SK-N-SH (cell line): ENCODE data around the gene HERC4. TPM values are rescaled to one million over a fixed set of nuclear protein-coding genes. Genes with fewer than 3 reads are reported as not detected.

Experiments used
- CTCF ChIA-PET: fragments of 300-600, 350-600 bp; formaldehyde crosslinking; extraction: SDS; loops from one replicate; lab custom pipeline; 2021; lab: Yijun Ruan, JAX
- POLR2A ChIA-PET: fragments of 350-600 bp; sonication (Branson Sonifier 250); formaldehyde crosslinking; extraction: SDS; loops from one replicate; lab custom pipeline; 2020; ENCODE audit warnings: antibody characterized with exemption, inconsistent platforms; lab: Yijun Ruan, JAX
- DNase-seq: peaks from one replicate; pipeline ENCODE4 v3.0.0; 2012
- H2AFZ ChIP-seq: fragments of 200-600 bp; sonication (generic); 2 replicates; pipeline ENCODE4 v1.8.1; 2016; ENCODE audit warnings: antibody characterized with exemption, mild to moderate bottlenecking, low read depth
- H3F3A ChIP-seq: fragments of 200-600 bp; sonication (generic); replicated peaks from 2 replicates; pipeline ENCODE3; 2016; ENCODE audit warnings: antibody characterized with exemption, mild to moderate bottlenecking; ENCODE audit not compliant: insufficient read depth
- H3K27ac ChIP-seq, 2 experiments: fragments of 200-500 bp in 1 of 2; fragments of 200-600 bp in 1 of 2; sonication (Bioruptor generic) in 1 of 2; sonication (generic), shearing (Covaris generic) in 1 of 2; 2 replicates each; pipeline versions ENCODE4 v1.5.1 to v1.6.1; 2014 to 2016; ENCODE audit warnings: low read depth in 2 of 2, inconsistent platforms in 1 of 2, low read length in 1 of 2, mild to moderate bottlenecking in 1 of 2, mixed read lengths in 1 of 2
- H3K27me3 ChIP-seq: fragments of 200-600 bp; sonication (generic), shearing (Covaris generic); 2 replicates; pipeline ENCODE4 v1.6.1; 2016; ENCODE audit warnings: mixed run types; ENCODE audit not compliant: insufficient read depth
- H3K36me3 ChIP-seq, 2 experiments: fragments of 200-500 bp in 1 of 2; fragments of 200-600 bp in 1 of 2; sonication (Bioruptor generic) in 1 of 2; sonication (generic) in 1 of 2; replicated peaks in 1 of 2; 2 replicates each; pipeline versions ENCODE3 to v1.5.1; 2014 to 2016; ENCODE audit warnings: low read length in 1 of 2, mild to moderate bottlenecking in 1 of 2; ENCODE audit not compliant: insufficient read depth in 2 of 2, control insufficient read depth in 1 of 2
- H3K4me1 ChIP-seq, 2 experiments: fragments of 200-500 bp in 1 of 2; fragments of 200-600 bp in 1 of 2; sonication (Bioruptor generic) in 1 of 2; sonication (generic), shearing (Covaris generic) in 1 of 2; 2 replicates each; pipeline versions ENCODE4 v1.5.1 to v1.6.1; 2014 to 2016; ENCODE audit warnings: low read depth in 1 of 2, low read length in 1 of 2, mixed run types in 1 of 2; ENCODE audit not compliant: insufficient read depth in 2 of 2, control insufficient read depth in 1 of 2
- H3K4me2 ChIP-seq: fragments of 200-600 bp; sonication (generic), shearing (Covaris generic); 2 replicates; pipeline ENCODE4 v1.6.1; 2017; ENCODE audit warnings: mixed run types
- H3K4me3 ChIP-seq, 2 experiments: fragments of 200-500 bp in 1 of 2; fragments of 200-600 bp in 1 of 2; sonication (Bioruptor generic) in 1 of 2; sonication (generic), shearing (Covaris generic) in 1 of 2; 2 replicates each; pipeline versions ENCODE4 v1.5.1 to v1.8.1; 2014 to 2016; ENCODE audit warnings: low read depth in 2 of 2, inconsistent platforms in 1 of 2, low read length in 1 of 2, mild to moderate bottlenecking in 1 of 2, mixed read lengths in 1 of 2, moderate library complexity in 1 of 2
- H3K79me2 ChIP-seq: fragments of 200-600 bp; sonication (generic); 2 replicates; pipeline ENCODE4 v1.8.1; 2017; ENCODE audit warnings: mild to moderate bottlenecking; ENCODE audit not compliant: insufficient read depth
- H3K9ac ChIP-seq: fragments of 200-600 bp; sonication (generic); 2 replicates; pipeline ENCODE4 v1.6.1; 2017; ENCODE audit warnings: mixed run types
- H3K9me2 ChIP-seq: fragments of 200-600 bp; sonication (generic); 2 replicates; pipeline ENCODE4 v1.6.1; 2017; ENCODE audit warnings: mixed run types
- H3K9me3 ChIP-seq: fragments of 200-600 bp; sonication (generic); 2 replicates; pipeline ENCODE4 v1.6.1; 2017; ENCODE audit warnings: mixed run types, mild to moderate bottlenecking, moderate library complexity
- H4K20me1 ChIP-seq: fragments of 200-600 bp; sonication (generic); 2 replicates; pipeline ENCODE4 v1.6.1; 2017; ENCODE audit warnings: mild to moderate bottlenecking, mixed run types; ENCODE audit not compliant: insufficient read depth
- CHD2 ChIP-seq: fragments of 150-350 bp; IDR thresholded peaks from 2 replicates; pipeline ENCODE4 v1.6.1; 2018; ENCODE audit warnings: low read length; ENCODE audit not compliant: partially characterized antibody
- ELF1 ChIP-seq: IDR thresholded peaks from 2 replicates; pipeline ENCODE4 v1.4.0; 2012
- EP300 ChIP-seq, 2 experiments: IDR thresholded peaks; 2 replicates each; pipeline versions ENCODE4 v1.4.0 to v1.6.1; 2012; ENCODE audit warnings: borderline replicate concordance in 1 of 2, low read depth in 1 of 2, low read length in 1 of 2
- FOXM1 ChIP-seq: IDR thresholded peaks from 2 replicates; pipeline ENCODE4 v1.4.0; 2012; ENCODE audit warnings: low read depth, mild to moderate bottlenecking
- IRF3 ChIP-seq: fragments of 150-350 bp; IDR thresholded peaks from 2 replicates; pipeline ENCODE4 v1.6.1; 2016; ENCODE audit warnings: mild to moderate bottlenecking, low read depth, low read length
- JUND ChIP-seq: IDR thresholded peaks from 2 replicates; pipeline ENCODE4 v1.4.0; 2012
- MAX ChIP-seq: IDR thresholded peaks from 2 replicates; pipeline ENCODE4 v1.4.0; 2012; ENCODE audit warnings: low read depth
- MXI1 ChIP-seq: IDR thresholded peaks from 2 replicates; pipeline ENCODE4 v1.6.1; 2012; ENCODE audit warnings: mild to moderate bottlenecking, low read depth, low read length, improper control_type of control experiment
- PBX3 ChIP-seq: IDR thresholded peaks from 2 replicates; pipeline ENCODE4; 2012
- RAD21 ChIP-seq: IDR thresholded peaks from 2 replicates; pipeline ENCODE4 v1.6.1; 2012; ENCODE audit warnings: mild to moderate bottlenecking, low read length
- REST ChIP-seq: IDR thresholded peaks from 2 replicates; pipeline ENCODE4 v1.6.1; 2012; ENCODE audit warnings: mild to moderate bottlenecking, low read depth, low read length, moderate library complexity
- SMC3 ChIP-seq: IDR thresholded peaks from 2 replicates; pipeline ENCODE4 v1.6.1; 2012; ENCODE audit warnings: low read depth, low read length, improper control_type of control experiment
- TEAD4 ChIP-seq: IDR thresholded peaks from 2 replicates; pipeline ENCODE4 v1.4.0; 2012; ENCODE audit warnings: mild to moderate bottlenecking, borderline replicate concordance; ENCODE audit not compliant: insufficient read depth
- YY1 ChIP-seq: IDR thresholded peaks from 2 replicates; pipeline ENCODE4 v1.4.0; 2012; ENCODE audit warnings: low read depth, mild to moderate bottlenecking
- ZBTB33 ChIP-seq: IDR thresholded peaks from 2 replicates; pipeline ENCODE4 v1.4.0; 2012; ENCODE audit warnings: low read depth, borderline replicate concordance
- WGBS: methylation state at CpG from one replicate; pipeline ENCODE4 v1.1.6; 2017; ENCODE audit warnings: low lambda C conversion rate; 5-methylcytosine and 5-hydroxymethylcytosine counted together
- polyA plus RNA-seq, 3 experiments: library from polyadenylated mRNA; depleted of rRNA; stranded (reverse); fragments of >200 nt; gene quantifications; 2 replicates each; pipeline ENCODE4 v1.2.3, GENCODE V29; 2012

The HERC4 gene
- polyA plus RNA-seq, 1 of the 3 experiments (the other 2 are of a cell fraction) = 16.2 TPM

GRCh38 chr10:67924136-67924535, 150.9 kb downstream of the HERC4 start:
- POLR2A ChIA-PET = no interaction called here
- no peak overlapping the region for H2AFZ ChIP-seq
- no peak for DNase-seq
- no peak for TF ChIP-seq MXI1
- TF ChIP-seq SMC3 = no peak
- no peak for TF ChIP-seq PBX3
- no peak for TF ChIP-seq RAD21
- no peak for TF ChIP-seq ELF1
- no peak for TF ChIP-seq IRF3
- no peak for TF ChIP-seq REST
- no peak for TF ChIP-seq MAX
- TF ChIP-seq JUND = no peak
- no peak for TF ChIP-seq FOXM1
- TF ChIP-seq, all 33 proteins: peak for 0
- H3K4me2 ChIP-seq = no peak overlapping the region
- H3K27ac ChIP-seq = no peak overlapping the region
- H3K79me2 ChIP-seq = no peaks in the 10 kb centered on the region
- CTCF ChIA-PET = interaction anchor here (0.7 kb wide), 1 partner anchor 196 kb away, joined by 4 read pairs; no protein-coding TSS in a partner anchor
- WGBS = 89% methylated on average over 3 of the region's 3 CpGs
- no peak overlapping the region for H3K9ac ChIP-seq
- no peaks in the 10 kb centered on the region for H4K20me1 ChIP-seq
- no peaks in the 10 kb centered on the region for H3K9me2 ChIP-seq
- H3K36me3 ChIP-seq = peaks cover 46 to 54% of the 10 kb centered on the region in 2 experiments
- H3F3A ChIP-seq = peaks cover 21% of the 10 kb centered on the region
- no peak overlapping the region for H3K4me3 ChIP-seq
- H3K9me3 ChIP-seq = no peaks in the 10 kb centered on the region
- H3K27me3 ChIP-seq = no peaks in the 10 kb centered on the region
- H3K4me1 ChIP-seq = no peaks in the 10 kb centered on the region

GRCh38 chr10:67923551-67923950, 151.5 kb downstream of the HERC4 start:
- peaks cover 46 to 56% of the 10 kb centered on the region in 2 experiments for H3K36me3 ChIP-seq
- DNase-seq = no peak
- H3K4me2 ChIP-seq = no peak overlapping the region
- ChIA-PET POLR2A (no interaction called here), CTCF (interaction anchor here (0.7 kb wide), 1 partner anchor 197 kb away, joined by 4 read pairs; no protein-coding TSS in a partner anchor)
- H3K9me2 ChIP-seq = no peaks in the 10 kb centered on the region
- no peaks in the 10 kb centered on the region for H3K9me3 ChIP-seq
- H3K4me3 ChIP-seq = no peak overlapping the region
- H3K79me2 ChIP-seq = no peaks in the 10 kb centered on the region
- 85% methylated on average over 5 of the region's 5 CpGs for WGBS
- no peak overlapping the region for H3K27ac ChIP-seq
- H2AFZ ChIP-seq = no peak overlapping the region
- H3K27me3 ChIP-seq = no peaks in the 10 kb centered on the region
- H3F3A ChIP-seq = peaks cover 21% of the 10 kb centered on the region
- H3K9ac ChIP-seq = no peak overlapping the region
- H3K4me1 ChIP-seq = no peaks in the 10 kb centered on the region
- TF ChIP-seq CHD2 (no peak), EP300 (IDR thresholded peaks at IDR 0.05; ENCODE audit: borderline replicate concordance in 1 of 2, low read depth in 1 of 2, low read length in 1 of 2) (no peak), ZBTB33 (no peak), SMC3 (no peak), TEAD4 (no peak), JUND (no peak), FOXM1 (no peak), YY1 (no peak), IRF3 (no peak)
- no peaks in the 10 kb centered on the region for H4K20me1 ChIP-seq
